Neural progenitor cell (in vitro differentiated cells): ENCODE results near the gene TSSK3.

ENCODE experiments used
- EZH2 ChIP-seq: fragments of 200-600 bp; sonication (generic); IDR thresholded peaks from 2 replicates; pipeline ENCODE4 v1.6.1; 2017; ENCODE audit warnings: antibody characterized with exemption, mild to moderate bottlenecking, moderate library complexity
- EZH2phosphoT487 ChIP-seq: fragments of 200-600 bp; sonication (generic); IDR thresholded peaks from 2 replicates; pipeline ENCODE4 v1.6.1; 2017; ENCODE audit warnings: antibody characterized with exemption
- TF ChIP-seq, protein P1 (sequence below): fragments of 200-600 bp; sonication (generic); IDR thresholded peaks from 2 replicates; pipeline ENCODE4 v1.5.1; 2017; ENCODE audit warnings: antibody characterized with exemption, mild to moderate bottlenecking

DNA sequence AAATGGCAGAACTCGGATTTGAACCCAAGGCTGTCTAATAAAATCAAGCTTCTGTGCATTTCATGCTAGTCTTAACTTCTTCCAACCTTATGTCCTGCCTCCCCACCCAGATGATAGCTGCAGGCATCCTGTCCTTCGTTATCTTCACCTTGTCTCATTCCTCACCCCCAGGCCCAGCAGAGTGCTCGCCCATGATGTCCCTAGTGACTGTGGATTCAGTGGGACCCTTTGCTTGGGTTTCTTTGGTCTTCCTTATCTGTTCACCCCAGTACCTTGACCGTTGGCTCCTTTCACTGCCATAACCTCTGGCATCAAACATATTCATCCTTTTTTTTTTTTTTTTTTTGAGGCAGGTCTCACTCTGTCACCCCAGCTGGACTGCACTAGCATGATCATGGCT, 37.5 kb downstream of the TSSK3 start:
- TF ChIP-seq EZH2 (no peak), EZH2phosphoT487 (no peak)
- TF ChIP-seq, protein P1, sequence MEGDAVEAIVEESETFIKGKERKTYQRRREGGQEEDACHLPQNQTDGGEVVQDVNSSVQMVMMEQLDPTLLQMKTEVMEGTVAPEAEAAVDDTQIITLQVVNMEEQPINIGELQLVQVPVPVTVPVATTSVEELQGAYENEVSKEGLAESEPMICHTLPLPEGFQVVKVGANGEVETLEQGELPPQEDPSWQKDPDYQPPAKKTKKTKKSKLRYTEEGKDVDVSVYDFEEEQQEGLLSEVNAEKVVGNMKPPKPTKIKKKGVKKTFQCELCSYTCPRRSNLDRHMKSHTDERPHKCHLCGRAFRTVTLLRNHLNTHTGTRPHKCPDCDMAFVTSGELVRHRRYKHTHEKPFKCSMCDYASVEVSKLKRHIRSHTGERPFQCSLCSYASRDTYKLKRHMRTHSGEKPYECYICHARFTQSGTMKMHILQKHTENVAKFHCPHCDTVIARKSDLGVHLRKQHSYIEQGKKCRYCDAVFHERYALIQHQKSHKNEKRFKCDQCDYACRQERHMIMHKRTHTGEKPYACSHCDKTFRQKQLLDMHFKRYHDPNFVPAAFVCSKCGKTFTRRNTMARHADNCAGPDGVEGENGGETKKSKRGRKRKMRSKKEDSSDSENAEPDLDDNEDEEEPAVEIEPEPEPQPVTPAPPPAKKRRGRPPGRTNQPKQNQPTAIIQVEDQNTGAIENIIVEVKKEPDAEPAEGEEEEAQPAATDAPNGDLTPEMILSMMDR: no peak
